ENCODE results near the gene RGS6.
"Not testable (repeated sequence)": the region's sequence is repeated elsewhere in the genome, so short reads cannot be mapped to it uniquely, and the experiment has no call there.

The RGS6 gene

GRCh38 chr14:71933001-71933587 is 865 bp downstream of the RGS6 start:
- DNase-seq (ENCODE audit: extremely low read depth, low read depth): no peak
- no peak for TF ChIP-seq CTCF (IDR thresholded peaks at IDR 0.05; ENCODE audit: low read depth, low read length)

- DNase-seq (ENCODE audit: extremely low read depth, low read depth): not testable (repeated sequence)
These were observed 6.0 kb downstream of the RGS6 start for GRCh38 chr14:71938273-71938672.

- DNase-seq (ENCODE audit: extremely low read depth, low read depth): not testable (repeated sequence)
These were observed 7.1 kb downstream of the RGS6 start for GRCh38 chr14:71939344-71939743.

GRCh38 chr14:71940500-71940899 is 8.3 kb downstream of the RGS6 start:
- not testable (repeated sequence) for DNase-seq (ENCODE audit: extremely low read depth, low read depth)

- not testable (repeated sequence) for DNase-seq (ENCODE audit: extremely low read depth, low read depth)
These were observed 9.4 kb downstream of the RGS6 start for GRCh38 chr14:71941616-71942015.

- TF ChIP-seq CTCF (IDR thresholded peaks at IDR 0.05; ENCODE audit: low read depth, low read length): no peak
- DNase-seq (ENCODE audit: extremely low read depth, low read depth): no peak
These were observed 10.9 kb downstream of the RGS6 start for GRCh38 chr14:71942904-71943694.

- TF ChIP-seq CTCF (IDR thresholded peaks at IDR 0.05; ENCODE audit: low read depth, low read length): no peak
- no peak for DNase-seq (ENCODE audit: extremely low read depth, low read depth)
These were observed 11.4 kb downstream of the RGS6 start for GRCh38 chr14:71943695-71944018.

GRCh38 chr14:71947947-71948500 is 15.8 kb downstream of the RGS6 start:
- TF ChIP-seq CTCF (IDR thresholded peaks at IDR 0.05; ENCODE audit: low read depth, low read length): no peak
- DNase-seq (ENCODE audit: extremely low read depth, low read depth): no peak

GRCh38 chr14:71952381-71953363 is 20.4 kb downstream of the RGS6 start:
- TF ChIP-seq CTCF (IDR thresholded peaks at IDR 0.05; ENCODE audit: low read depth, low read length): no peak
- no peak for DNase-seq (ENCODE audit: extremely low read depth, low read depth)
